HepG2 (cell line): ENCODE results near the gene PRDX2.

ENCODE experiments used
- NR2F6 ChIP-seq, 2 experiments: IDR thresholded peaks; 2 replicates each; pipeline ENCODE4 v1.6.1; 2016; ENCODE audit warnings: antibody characterized with exemption in 1 of 2, mild to moderate bottlenecking in 1 of 2
- PHF8 ChIP-seq: sonication (generic); formaldehyde crosslinking; IDR thresholded peaks from 2 replicates; pipeline ENCODE4 v1.5.0; 2020; ENCODE audit warnings: missing genetic modification reagents
- RELA ChIP-seq: sonication (generic); formaldehyde crosslinking; IDR thresholded peaks from 2 replicates; pipeline ENCODE4 v1.4.0; 2020; ENCODE audit warnings: missing genetic modification reagents
- TF ChIP-seq, protein P1 (sequence below): sonication (generic); formaldehyde crosslinking; IDR thresholded peaks from 2 replicates; pipeline ENCODE4 v1.9.0; 2021; ENCODE audit warnings: missing genetic modification reagents, mild to moderate bottlenecking, borderline replicate concordance

DNA sequence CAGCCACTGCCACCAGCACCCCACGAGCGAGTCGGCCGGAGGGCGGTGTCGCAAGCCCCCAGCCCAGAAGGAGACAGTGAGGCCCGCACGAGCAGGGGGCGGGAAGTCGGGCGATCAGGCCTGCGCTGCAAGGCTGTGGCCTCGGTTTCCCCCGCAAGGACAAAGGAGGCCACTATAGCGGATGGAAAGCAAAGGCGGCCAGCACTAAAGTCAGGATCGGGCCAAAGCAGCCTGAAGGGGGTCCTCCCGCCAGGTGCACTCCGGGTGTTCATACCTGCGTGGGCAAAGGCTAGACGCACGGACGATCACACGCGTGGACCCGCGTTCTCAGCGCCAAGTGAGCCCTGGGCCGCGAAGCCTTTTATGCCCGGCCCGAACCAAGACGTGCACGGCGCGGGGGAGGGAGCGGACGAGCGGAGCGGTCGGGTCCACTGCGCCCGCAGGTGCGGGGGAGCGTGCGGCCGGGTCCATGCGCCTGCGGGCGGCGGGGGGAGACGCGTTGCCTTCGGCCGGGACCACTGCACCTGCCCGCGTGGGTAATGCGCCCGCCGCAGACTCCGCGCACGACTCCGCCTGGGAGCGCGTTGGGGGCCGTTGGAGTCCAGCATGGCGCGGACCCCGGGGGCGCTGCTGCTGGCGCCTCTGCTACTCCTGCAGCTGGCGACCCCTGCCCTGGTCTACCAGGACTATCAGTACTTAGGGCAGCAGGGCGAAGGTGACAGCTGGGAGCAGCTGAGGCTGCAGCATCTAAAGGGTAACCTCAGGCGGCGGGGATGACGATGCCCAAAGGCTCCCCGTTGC is at the start of gene PRDX2, which contains the start of gene THSD8:
- TF ChIP-seq PHF8 (CRISPR knock-in tag) (peak; percentile 93), NR2F6 (IDR thresholded peaks at IDR 0.05) (no peak), NR2F6 (CRISPR knock-in tag; IDR thresholded peaks at IDR 0.05) (no peak), RELA (CRISPR knock-in tag) (no peak)
- TF ChIP-seq, protein P1, sequence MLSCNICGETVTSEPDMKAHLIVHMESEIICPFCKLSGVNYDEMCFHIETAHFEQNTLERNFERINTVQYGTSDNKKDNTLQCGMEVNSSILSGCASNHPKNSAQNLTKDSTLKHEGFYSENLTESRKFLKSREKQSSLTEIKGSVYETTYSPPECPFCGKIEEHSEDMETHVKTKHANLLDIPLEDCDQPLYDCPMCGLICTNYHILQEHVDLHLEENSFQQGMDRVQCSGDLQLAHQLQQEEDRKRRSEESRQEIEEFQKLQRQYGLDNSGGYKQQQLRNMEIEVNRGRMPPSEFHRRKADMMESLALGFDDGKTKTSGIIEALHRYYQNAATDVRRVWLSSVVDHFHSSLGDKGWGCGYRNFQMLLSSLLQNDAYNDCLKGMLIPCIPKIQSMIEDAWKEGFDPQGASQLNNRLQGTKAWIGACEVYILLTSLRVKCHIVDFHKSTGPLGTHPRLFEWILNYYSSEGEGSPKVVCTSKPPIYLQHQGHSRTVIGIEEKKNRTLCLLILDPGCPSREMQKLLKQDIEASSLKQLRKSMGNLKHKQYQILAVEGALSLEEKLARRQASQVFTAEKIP (CRISPR knock-in tag): no peak
